HEK293 (cell line): ENCODE results near the gene KBTBD2.

ENCODE experiments used
- CTCF ChIA-PET: fragments of 350-600 bp; formaldehyde crosslinking; extraction: SDS; loops from one replicate; lab custom pipeline; 2021; ENCODE audit warnings: antibody characterized with exemption; lab: Yijun Ruan, JAX
- POLR2A ChIA-PET: fragments of 300-600 bp; formaldehyde crosslinking; extraction: SDS; loops from one replicate; lab custom pipeline; 2020; ENCODE audit warnings: antibody characterized with exemption, inconsistent platforms; lab: Yijun Ruan, JAX
- H3K27ac ChIP-seq: fragments of 200-500 bp; sonication (Bioruptor generic); 2 replicates; pipeline ENCODE4 v1.5.1; 2014; ENCODE audit warnings: low read depth, low read length, control low read depth, inconsistent platforms; ENCODE audit errors: extremely low read depth
- H3K36me3 ChIP-seq, 2 experiments: fragments of 200-500 bp in 1 of 2; sonication (Bioruptor generic) in 1 of 2; 1 replicate in 1 of 2; 2 replicates in 1 of 2; pipeline ENCODE4 v1.5.1; 2014 to 2017; ENCODE audit warnings: inconsistent platforms in 2 of 2, low read length in 2 of 2; ENCODE audit not compliant: control insufficient read depth in 2 of 2, insufficient read depth in 1 of 2
- H3K4me1 ChIP-seq: fragments of 200-500 bp; sonication (Bioruptor generic); 2 replicates; pipeline ENCODE4 v1.5.1; 2014; ENCODE audit warnings: mild to moderate bottlenecking, low read length, inconsistent platforms; ENCODE audit not compliant: control insufficient read depth, insufficient read depth
- H3K4me3 ChIP-seq: 2 replicates; pipeline ENCODE4 v1.5.1; 2011; ENCODE audit warnings: low read depth, mild to moderate bottlenecking, control low read depth, low read length, moderate library complexity
- H3K9me3 ChIP-seq: fragments of 200-500 bp; sonication (Bioruptor generic); 2 replicates; pipeline ENCODE4 v1.5.1; 2014; ENCODE audit warnings: low read depth, low read length, inconsistent platforms; ENCODE audit not compliant: control insufficient read depth, insufficient read depth
- IKZF3 ChIP-seq: fragments of 450-650 bp; IDR thresholded peaks from 2 replicates; pipeline ENCODE4 v1.5.0; 2018; ENCODE audit warnings: missing biosample characterization, mild to moderate bottlenecking, missing genetic modification characterization, moderate library complexity
- MEIS1 ChIP-seq: sonication (generic); formaldehyde crosslinking; IDR thresholded peaks from 2 replicates; pipeline ENCODE4 v1.8.1; 2022; ENCODE audit warnings: missing genetic modification reagents, mild to moderate bottlenecking, borderline replicate concordance
- REST ChIP-seq: fragments of 450-650 bp; formaldehyde crosslinking; IDR thresholded peaks from 2 replicates; pipeline ENCODE4 v1.5.1; 2016; ENCODE audit warnings: missing biosample characterization, missing genetic modification characterization
- ZFP37 ChIP-seq: fragments of 450-650 bp; formaldehyde crosslinking; IDR thresholded peaks from 2 replicates; pipeline ENCODE4 v1.5.1; 2016; ENCODE audit warnings: missing biosample characterization, missing genetic modification characterization
- ZFP41 ChIP-seq: fragments of 450-650 bp; formaldehyde crosslinking; IDR thresholded peaks from 2 replicates; pipeline ENCODE4 v1.5.1; 2016; ENCODE audit warnings: missing biosample characterization, missing genetic modification characterization, borderline replicate concordance
- ZIC2 ChIP-seq: fragments of 450-650 bp; formaldehyde crosslinking; IDR thresholded peaks from 2 replicates; pipeline ENCODE4 v1.5.1; 2016; ENCODE audit warnings: missing biosample characterization, missing genetic modification characterization
- ZNF175 ChIP-seq: fragments of 450-650 bp; formaldehyde crosslinking; IDR thresholded peaks from 2 replicates; pipeline ENCODE4 v1.5.1; 2016; ENCODE audit warnings: missing biosample characterization, missing genetic modification characterization
- ZNF239 ChIP-seq: fragments of 450-650 bp; formaldehyde crosslinking; IDR thresholded peaks from 2 replicates; pipeline ENCODE4 v1.5.1; 2016; ENCODE audit warnings: missing biosample characterization, missing genetic modification characterization
- ZNF48 ChIP-seq: fragments of 450-650 bp; formaldehyde crosslinking; IDR thresholded peaks from 2 replicates; pipeline ENCODE4 v1.5.1; 2016; ENCODE audit warnings: missing biosample characterization, missing genetic modification characterization
- ZNF529 ChIP-seq: fragments of 450-650 bp; formaldehyde crosslinking; IDR thresholded peaks from 2 replicates; pipeline ENCODE4 v1.5.1; 2017; ENCODE audit warnings: missing genetic modification characterization, missing biosample characterization; ENCODE audit not compliant: insufficient replicate concordance
- ZNF544 ChIP-seq: fragments of 450-650 bp; formaldehyde crosslinking; IDR thresholded peaks from 2 replicates; pipeline ENCODE4 v1.5.0; 2017; ENCODE audit warnings: missing biosample characterization, missing genetic modification characterization
- ZNF596 ChIP-seq: fragments of 450-650 bp; IDR thresholded peaks from 2 replicates; pipeline ENCODE4 v1.5.0; 2018; ENCODE audit warnings: missing biosample characterization, mild to moderate bottlenecking, missing genetic modification characterization, moderate library complexity
- ZNF623 ChIP-seq: fragments of 450-650 bp; formaldehyde crosslinking; IDR thresholded peaks from 2 replicates; pipeline ENCODE4 v1.5.1; 2016; ENCODE audit warnings: missing biosample characterization, missing genetic modification characterization
- ZNF629 ChIP-seq: fragments of 450-650 bp; formaldehyde crosslinking; IDR thresholded peaks from 2 replicates; pipeline ENCODE4 v1.5.1; 2017; ENCODE audit warnings: missing biosample characterization, missing genetic modification characterization
- ZNF785 ChIP-seq: fragments of 450-650 bp; formaldehyde crosslinking; IDR thresholded peaks from 2 replicates; pipeline ENCODE4 v1.5.1; 2016; ENCODE audit warnings: missing biosample characterization, missing genetic modification characterization
- TF ChIP-seq, protein P1 (sequence below): fragments of 450-650 bp; formaldehyde crosslinking; IDR thresholded peaks from 2 replicates; pipeline ENCODE4 v1.5.1; 2016; ENCODE audit warnings: missing biosample characterization, missing genetic modification characterization
- TF ChIP-seq, protein P2 (sequence below): fragments of 450-650 bp; formaldehyde crosslinking; IDR thresholded peaks from 2 replicates; pipeline ENCODE4 v1.5.1; 2017; ENCODE audit warnings: missing biosample characterization, missing genetic modification characterization
- TF ChIP-seq, protein P3 (sequence below): fragments of 450-650 bp; formaldehyde crosslinking; IDR thresholded peaks from 2 replicates; pipeline ENCODE4 v1.5.1; 2016; ENCODE audit warnings: missing biosample characterization, missing genetic modification characterization

The KBTBD2 gene

DNA sequence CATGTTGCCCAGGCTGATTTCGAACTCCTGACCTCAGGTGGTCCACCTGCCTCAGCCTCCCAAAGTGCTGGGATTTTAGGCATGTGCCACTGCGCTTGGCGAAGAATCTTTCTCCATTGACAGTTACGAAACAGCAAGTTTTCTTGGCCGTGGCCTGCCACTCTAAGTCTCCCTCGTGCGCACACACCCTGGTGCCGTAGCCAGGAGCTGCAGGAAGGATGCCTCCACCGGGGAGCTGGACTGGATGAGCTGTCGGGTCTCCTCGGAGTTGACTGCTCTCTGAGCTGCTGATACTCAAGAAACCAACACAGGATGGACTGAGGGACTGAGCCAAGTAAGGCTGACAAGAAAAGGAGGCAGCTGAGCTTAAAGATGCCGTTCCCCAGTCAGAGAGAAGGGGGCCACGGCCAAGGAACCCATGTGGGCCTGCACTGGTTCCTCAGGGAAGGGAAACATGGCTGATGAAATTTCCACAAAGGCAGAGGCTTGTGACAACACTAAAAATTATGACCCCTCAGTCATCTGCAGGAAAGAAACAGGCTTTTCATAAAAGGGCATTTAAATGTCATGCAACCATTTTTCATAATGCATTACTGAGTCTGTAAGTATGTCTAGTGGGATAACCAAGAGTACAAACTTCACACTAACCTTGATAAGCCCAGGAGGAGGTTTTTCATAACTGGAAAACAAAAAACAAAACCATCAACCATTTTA, 38.0 kb upstream of the KBTBD2 start:
- TF ChIP-seq ZFP37 (tag by site-specific recombination) (no peak), ZNF544 (tag by site-specific recombination) (no peak), IKZF3 (tag by site-specific recombination) (no peak), REST (tag by site-specific recombination) (no peak), ZNF623 (tag by site-specific recombination) (no peak), ZFP41 (no peak), ZNF175 (tag by site-specific recombination) (no peak), ZNF529 (tag by site-specific recombination) (no peak), ZNF785 (tag by site-specific recombination) (no peak), ZNF48 (tag by site-specific recombination) (no peak), ZIC2 (tag by site-specific recombination) (no peak), MEIS1 (CRISPR knock-in tag) (no peak), ZNF239 (tag by site-specific recombination) (no peak), ZNF629 (tag by site-specific recombination) (no peak), ZNF596 (tag by site-specific recombination) (no peak)
- TF ChIP-seq, protein P1, sequence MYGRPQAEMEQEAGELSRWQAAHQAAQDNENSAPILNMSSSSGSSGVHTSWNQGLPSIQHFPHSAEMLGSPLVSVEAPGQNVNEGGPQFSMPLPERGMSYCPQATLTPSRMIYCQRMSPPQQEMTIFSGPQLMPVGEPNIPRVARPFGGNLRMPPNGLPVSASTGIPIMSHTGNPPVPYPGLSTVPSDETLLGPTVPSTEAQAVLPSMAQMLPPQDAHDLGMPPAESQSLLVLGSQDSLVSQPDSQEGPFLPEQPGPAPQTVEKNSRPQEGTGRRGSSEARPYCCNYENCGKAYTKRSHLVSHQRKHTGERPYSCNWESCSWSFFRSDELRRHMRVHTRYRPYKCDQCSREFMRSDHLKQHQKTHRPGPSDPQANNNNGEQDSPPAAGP (tag by site-specific recombination), result no peak
- TF ChIP-seq, protein P2, sequence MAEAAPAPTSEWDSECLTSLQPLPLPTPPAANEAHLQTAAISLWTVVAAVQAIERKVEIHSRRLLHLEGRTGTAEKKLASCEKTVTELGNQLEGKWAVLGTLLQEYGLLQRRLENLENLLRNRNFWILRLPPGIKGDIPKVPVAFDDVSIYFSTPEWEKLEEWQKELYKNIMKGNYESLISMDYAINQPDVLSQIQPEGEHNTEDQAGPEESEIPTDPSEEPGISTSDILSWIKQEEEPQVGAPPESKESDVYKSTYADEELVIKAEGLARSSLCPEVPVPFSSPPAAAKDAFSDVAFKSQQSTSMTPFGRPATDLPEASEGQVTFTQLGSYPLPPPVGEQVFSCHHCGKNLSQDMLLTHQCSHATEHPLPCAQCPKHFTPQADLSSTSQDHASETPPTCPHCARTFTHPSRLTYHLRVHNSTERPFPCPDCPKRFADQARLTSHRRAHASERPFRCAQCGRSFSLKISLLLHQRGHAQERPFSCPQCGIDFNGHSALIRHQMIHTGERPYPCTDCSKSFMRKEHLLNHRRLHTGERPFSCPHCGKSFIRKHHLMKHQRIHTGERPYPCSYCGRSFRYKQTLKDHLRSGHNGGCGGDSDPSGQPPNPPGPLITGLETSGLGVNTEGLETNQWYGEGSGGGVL (tag by site-specific recombination), result no peak
- TF ChIP-seq, protein P3, sequence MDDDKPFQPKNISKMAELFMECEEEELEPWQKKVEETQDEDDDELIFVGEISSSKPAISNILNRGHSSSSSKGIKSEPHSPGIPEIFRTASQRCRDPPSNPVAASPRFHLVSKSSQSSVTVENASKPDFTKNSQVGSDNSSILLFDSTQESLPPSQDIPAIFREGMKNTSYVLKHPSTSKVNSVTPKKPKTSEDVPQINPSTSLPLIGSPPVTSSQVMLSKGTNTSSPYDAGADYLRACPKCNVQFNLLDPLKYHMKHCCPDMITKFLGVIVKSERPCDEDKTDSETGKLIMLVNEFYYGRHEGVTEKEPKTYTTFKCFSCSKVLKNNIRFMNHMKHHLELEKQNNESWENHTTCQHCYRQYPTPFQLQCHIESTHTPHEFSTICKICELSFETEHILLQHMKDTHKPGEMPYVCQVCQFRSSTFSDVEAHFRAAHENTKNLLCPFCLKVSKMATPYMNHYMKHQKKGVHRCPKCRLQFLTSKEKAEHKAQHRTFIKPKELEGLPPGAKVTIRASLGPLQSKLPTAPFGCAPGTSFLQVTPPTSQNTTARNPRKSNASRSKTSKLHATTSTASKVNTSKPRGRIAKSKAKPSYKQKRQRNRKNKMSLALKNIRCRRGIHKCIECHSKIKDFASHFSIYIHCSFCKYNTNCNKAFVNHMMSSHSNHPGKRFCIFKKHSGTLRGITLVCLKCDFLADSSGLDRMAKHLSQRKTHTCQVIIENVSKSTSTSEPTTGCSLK (tag by site-specific recombination), result no peak
- CTCF ChIA-PET, result no interaction called here

More for the DNA sequence above, 38.0 kb upstream of the KBTBD2 start:
- Histone ChIP-seq H3K9me3 (no peaks in the 10 kb centered on the region), H3K4me3 (no peak overlapping the region), H3K4me1 (no peaks in the 10 kb centered on the region), H3K36me3 (peaks cover 25 to 47% of the 10 kb centered on the region in 2 experiments; a peak in 2 of 3 replicates), H3K27ac (no peak overlapping the region)
- POLR2A ChIA-PET, result interaction anchor here (0.6 kb wide), 1 partner anchor 15 kb away, joined by 3 read pairs; no protein-coding TSS in a partner anchor
